CD4-positive, alpha-beta T cell (primary cell): ENCODE data around the gene CDC14B. TPM values are rescaled to one million over a fixed set of nuclear protein-coding genes. Genes with fewer than 3 reads are reported as not detected.

Experiments used
- ATAC-seq: fragments of 200-7000 bp; cut with Tn5 transposase; one replicate; pipeline ENCODE4 v1.10.0; 2022; ENCODE audit warnings: mild to moderate bottlenecking; ENCODE audit not compliant: poor library complexity
- CTCF ChIA-PET: fragments of 350-600 bp; sonication (Branson Sonifier 250); formaldehyde crosslinking; loops from one replicate; lab custom pipeline; 2021; ENCODE audit warnings: antibody characterized with exemption, inconsistent platforms; lab: Charles Lee
- POLR2A ChIA-PET: fragments of 350-600 bp; sonication (Branson Sonifier 250); formaldehyde crosslinking; loops from one replicate; lab custom pipeline; 2021; ENCODE audit warnings: antibody characterized with exemption, inconsistent platforms; lab: Charles Lee
- DNase-seq, 14 experiments: peaks; one replicate each; pipeline ENCODE4 v3.0.0-alpha.2; 2013 to 2020; ENCODE audit warnings: mixed read lengths in 2 of 14
- H3K27ac ChIP-seq, 2 donors: one replicate each; pipeline versions ENCODE4 v1.5.1 to v1.7.0; 2013; ENCODE audit warnings: low read length in 2 of 2, low read depth in 1 of 2, mild to moderate bottlenecking in 1 of 2
- H3K27me3 ChIP-seq, 2 experiments: 1 replicate in 1 of 2; 2 replicates in 1 of 2; pipeline versions ENCODE4 v1.6.1 to v1.7.0; 2013; ENCODE audit warnings: low read length in 2 of 2, control low read depth in 1 of 2, mild to moderate bottlenecking in 1 of 2, moderate library complexity in 1 of 2; ENCODE audit not compliant: insufficient read depth in 2 of 2, control insufficient read depth in 1 of 2
- H3K36me3 ChIP-seq: one replicate; pipeline ENCODE4 v1.6.1; 2013; ENCODE audit warnings: low read length, control low read depth; ENCODE audit not compliant: insufficient read depth
- H3K4me1 ChIP-seq: one replicate; pipeline ENCODE4 v1.6.1; 2013; ENCODE audit warnings: low read length, control low read depth; ENCODE audit not compliant: insufficient read depth
- H3K4me3 ChIP-seq: one replicate; pipeline ENCODE4 v1.5.1; 2013; ENCODE audit warnings: mild to moderate bottlenecking, low read length, moderate library complexity
- H3K9me3 ChIP-seq, 2 experiments: 1 replicate in 1 of 2; 2 replicates in 1 of 2; pipeline versions ENCODE4 v1.6.1 to v1.7.0; 2013; ENCODE audit warnings: low read length in 2 of 2, mild to moderate bottlenecking in 2 of 2, control low read depth in 1 of 2, moderate library complexity in 1 of 2; ENCODE audit not compliant: control insufficient read depth in 1 of 2, insufficient read depth in 1 of 2
- H3K27ac Mint-ChIP-seq: one replicate; pipeline ENCODE4 v1.8.0; 2020; ENCODE audit warnings: mixed read lengths
- H3K27me3 Mint-ChIP-seq: one replicate; pipeline ENCODE4 v1.8.0; 2021; ENCODE audit warnings: mixed read lengths
- H3K36me3 Mint-ChIP-seq: one replicate; pipeline ENCODE4 v1.8.0; 2021; ENCODE audit warnings: low read depth, mixed read lengths
- H3K4me1 Mint-ChIP-seq: one replicate; pipeline ENCODE4 v1.8.0; 2021; ENCODE audit warnings: low read depth, mixed read lengths
- H3K4me3 Mint-ChIP-seq: one replicate; pipeline ENCODE4 v1.8.0; 2020; ENCODE audit warnings: mild to moderate bottlenecking, mixed read lengths
- H3K9me3 Mint-ChIP-seq: one replicate; pipeline ENCODE4 v1.8.0; 2020; ENCODE audit warnings: mixed read lengths
- CTCF ChIP-seq: fragments of 200-600 bp; IDR thresholded peaks from one replicate; pipeline ENCODE4 v1.8.0; 2022; ENCODE audit warnings: antibody characterized with exemption, mild to moderate bottlenecking
- intact Hi-C, 2 experiments: fragments of 100-400 bp; cut with DNase I in 1 of 2; cut with micrococcal nuclease in 1 of 2; formaldehyde crosslinking; loops; one replicate each; pipeline versions ENCODE4 v1.15.1 to v1.9.0; 2023 to 2025; cut with DNase I, micrococcal nuclease
- total RNA-seq, 174 experiments: library from RNA in 2 of 174; stranded (reverse) in 2 of 174; gene quantifications; one replicate each; pipeline ENCODE4 v1.2.3 and lab custom pipeline; 2021 to 2026

Gene CDC14B
- total RNA-seq, 2 experiments from 2014 or later = 3.5 TPM

DNA sequence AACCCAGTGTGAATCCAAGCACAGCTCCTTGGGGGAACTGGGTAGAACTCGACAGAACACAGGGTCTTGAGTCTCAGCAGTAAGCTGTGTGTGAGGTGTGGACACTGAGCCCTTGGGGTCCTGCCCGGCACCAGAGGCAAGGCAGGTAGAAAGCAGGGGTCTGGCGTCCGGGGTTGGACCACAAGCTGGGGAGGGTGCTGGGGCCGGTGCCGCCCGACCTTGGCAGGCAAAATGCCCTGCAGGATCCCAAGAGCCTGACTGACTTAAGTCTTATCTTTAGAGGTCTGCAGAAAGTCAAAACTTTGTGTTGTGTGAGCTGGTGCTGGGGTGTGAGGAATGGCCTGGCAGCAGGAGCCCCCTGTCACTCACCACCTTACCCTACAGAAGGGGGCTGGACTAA, 120.4 kb downstream of the CDC14B start:
- DNase-seq = no peak
- TF ChIP-seq CTCF = no peak
- CTCF ChIA-PET = no interaction called here
- no peaks in the 10 kb centered on the region for H3K4me1 ChIP-seq
- no peak overlapping the region for H3K4me3 Mint-ChIP-seq
- no peak overlapping the region for H3K27ac Mint-ChIP-seq
- H3K36me3 ChIP-seq = no peaks in the 10 kb centered on the region
- POLR2A ChIA-PET = no interaction called here
- no peaks in the 10 kb centered on the region for H3K9me3 ChIP-seq
- intact Hi-C loops = no loop called here
- ATAC-seq = no peak
- H3K27me3 ChIP-seq = no peaks in the 10 kb centered on the region
- H3K9me3 Mint-ChIP-seq = no peaks in the 10 kb centered on the region
- no peaks in the 10 kb centered on the region for H3K36me3 Mint-ChIP-seq
- H3K4me3 ChIP-seq = no peak overlapping the region
- no peaks in the 10 kb centered on the region for H3K4me1 Mint-ChIP-seq
- H3K27ac ChIP-seq = no peak overlapping the region
- no peaks in the 10 kb centered on the region for H3K27me3 Mint-ChIP-seq

GRCh38 chr9:96498796-96499195, 120.8 kb downstream of the CDC14B start:
- CTCF ChIA-PET = no interaction called here
- H3K9me3 Mint-ChIP-seq = no peaks in the 10 kb centered on the region
- no peak for TF ChIP-seq CTCF
- Histone ChIP-seq H3K36me3 (no peaks in the 10 kb centered on the region), H3K4me3 (no peak overlapping the region), H3K27me3 (no peaks in the 10 kb centered on the region), H3K9me3 (no peaks in the 10 kb centered on the region), H3K4me1 (no peaks in the 10 kb centered on the region), H3K27ac (no peak overlapping the region)
- no peak for DNase-seq
- no peak overlapping the region for H3K27ac Mint-ChIP-seq
- POLR2A ChIA-PET = no interaction called here
- H3K36me3 Mint-ChIP-seq = no peaks in the 10 kb centered on the region
- no peak overlapping the region for H3K4me3 Mint-ChIP-seq
- no peak for ATAC-seq
- no peaks in the 10 kb centered on the region for H3K4me1 Mint-ChIP-seq
- H3K27me3 Mint-ChIP-seq = no peaks in the 10 kb centered on the region
- intact Hi-C loops = no loop called here

DNA sequence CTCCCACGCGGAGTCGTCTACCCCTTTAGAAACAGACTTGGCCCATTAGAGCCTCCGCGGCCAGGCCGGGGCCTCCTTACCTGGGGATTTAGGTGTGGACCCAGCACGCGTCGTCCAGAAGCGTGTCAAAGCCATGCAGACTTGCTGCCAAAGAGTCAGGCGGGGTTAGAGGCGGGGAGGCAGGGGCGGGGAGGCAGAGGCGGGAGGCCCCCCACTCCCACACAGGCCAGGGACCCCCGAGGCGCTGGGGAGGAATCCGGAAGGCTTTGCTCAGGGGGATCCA, 122.6 kb downstream of the CDC14B start:
- no peak for TF ChIP-seq CTCF
- CTCF ChIA-PET = no interaction called here
- DNase-seq = no peak
- Histone ChIP-seq H3K9me3 (no peaks in the 10 kb centered on the region), H3K27ac (no peak overlapping the region), H3K36me3 (peaks cover 1% of the 10 kb centered on the region), H3K4me1 (no peaks in the 10 kb centered on the region), H3K4me3 (no peak overlapping the region), H3K27me3 (no peaks in the 10 kb centered on the region)
- H3K27me3 Mint-ChIP-seq = no peaks in the 10 kb centered on the region
- H3K9me3 Mint-ChIP-seq = no peaks in the 10 kb centered on the region
- no peak overlapping the region for H3K27ac Mint-ChIP-seq
- no peak for ATAC-seq
- POLR2A ChIA-PET = no interaction called here
- intact Hi-C loops = no loop called here
- H3K36me3 Mint-ChIP-seq = no peaks in the 10 kb centered on the region
- no peaks in the 10 kb centered on the region for H3K4me1 Mint-ChIP-seq
- H3K4me3 Mint-ChIP-seq = no peak overlapping the region
